ENCODE results near the gene SEC62.

GRCh38 chr3:169939320-169939719, 27.3 kb upstream of the SEC62 start:
- TF ChIP-seq, protein P1, sequence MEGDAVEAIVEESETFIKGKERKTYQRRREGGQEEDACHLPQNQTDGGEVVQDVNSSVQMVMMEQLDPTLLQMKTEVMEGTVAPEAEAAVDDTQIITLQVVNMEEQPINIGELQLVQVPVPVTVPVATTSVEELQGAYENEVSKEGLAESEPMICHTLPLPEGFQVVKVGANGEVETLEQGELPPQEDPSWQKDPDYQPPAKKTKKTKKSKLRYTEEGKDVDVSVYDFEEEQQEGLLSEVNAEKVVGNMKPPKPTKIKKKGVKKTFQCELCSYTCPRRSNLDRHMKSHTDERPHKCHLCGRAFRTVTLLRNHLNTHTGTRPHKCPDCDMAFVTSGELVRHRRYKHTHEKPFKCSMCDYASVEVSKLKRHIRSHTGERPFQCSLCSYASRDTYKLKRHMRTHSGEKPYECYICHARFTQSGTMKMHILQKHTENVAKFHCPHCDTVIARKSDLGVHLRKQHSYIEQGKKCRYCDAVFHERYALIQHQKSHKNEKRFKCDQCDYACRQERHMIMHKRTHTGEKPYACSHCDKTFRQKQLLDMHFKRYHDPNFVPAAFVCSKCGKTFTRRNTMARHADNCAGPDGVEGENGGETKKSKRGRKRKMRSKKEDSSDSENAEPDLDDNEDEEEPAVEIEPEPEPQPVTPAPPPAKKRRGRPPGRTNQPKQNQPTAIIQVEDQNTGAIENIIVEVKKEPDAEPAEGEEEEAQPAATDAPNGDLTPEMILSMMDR (IDR thresholded peaks at IDR 0.05): no peak
- TF ChIP-seq POLR2A (IDR thresholded peaks at IDR 0.05): no peak
